Fibroblast of lung (primary cell): ENCODE data around the gene DIP2A. TPM values are rescaled to one million over a fixed set of nuclear protein-coding genes. Genes with fewer than 3 reads are reported as not detected.

Source experiments
- DNase-seq, 2 donors: peaks; one replicate each; pipeline versions ENCODE4 v3.0.0 to v3.0.0-alpha.2; 2010; ENCODE audit warnings: low read depth in 2 of 2
- H2AFZ ChIP-seq: 2 replicates; pipeline ENCODE4 v1.5.1; 2012; ENCODE audit warnings: low read length, control low read depth, inconsistent platforms
- H3K27ac ChIP-seq: 2 replicates; pipeline ENCODE4 v1.5.1; 2011; ENCODE audit warnings: low read length, control low read depth; ENCODE audit not compliant: insufficient read depth
- H3K27me3 ChIP-seq: 2 replicates; pipeline ENCODE4 v1.5.1; 2011; ENCODE audit warnings: mild to moderate bottlenecking, low read length; ENCODE audit not compliant: control insufficient read depth, insufficient read depth
- H3K36me3 ChIP-seq: 2 replicates; pipeline ENCODE4 v1.5.1; 2011; ENCODE audit warnings: low read length; ENCODE audit not compliant: control insufficient read depth, insufficient read depth
- H3K4me1 ChIP-seq: 2 replicates; pipeline ENCODE4 v1.5.1; 2011; ENCODE audit warnings: low read length; ENCODE audit not compliant: control insufficient read depth, insufficient read depth; ENCODE audit errors: extremely low read depth
- H3K4me2 ChIP-seq: 2 replicates; pipeline ENCODE4 v1.5.1; 2011; ENCODE audit warnings: low read length, control low read depth; ENCODE audit not compliant: insufficient read depth; ENCODE audit errors: extremely low read depth
- H3K4me3 ChIP-seq, 4 experiments: fragments of 200-600 bp in 1 of 4; sonication (generic) in 1 of 4; replicated peaks in 1 of 4; 2 replicates each; pipeline ENCODE4 v1.5.1; 2011 to 2016; ENCODE audit warnings: low read length in 4 of 4, low read depth in 3 of 4, mild to moderate bottlenecking in 3 of 4, control low read depth in 2 of 4, inconsistent platforms in 1 of 4, mixed read lengths in 1 of 4; ENCODE audit not compliant: insufficient read depth in 1 of 4; ENCODE audit errors: control extremely low read depth in 1 of 4
- H3K79me2 ChIP-seq: 2 replicates; pipeline ENCODE4 v1.5.1; 2012; ENCODE audit warnings: mild to moderate bottlenecking, low read length, inconsistent platforms; ENCODE audit not compliant: control insufficient read depth, insufficient read depth
- H3K9ac ChIP-seq: 2 replicates; pipeline ENCODE4 v1.5.1; 2011; ENCODE audit warnings: mild to moderate bottlenecking, low read length, control low read depth; ENCODE audit not compliant: insufficient read depth
- H3K9me3 ChIP-seq: 2 replicates; pipeline ENCODE4 v1.5.1; 2012; ENCODE audit warnings: low read depth, low read length; ENCODE audit not compliant: control insufficient read depth, insufficient read depth
- H4K20me1 ChIP-seq: 2 replicates; pipeline ENCODE4 v1.5.1; 2011; ENCODE audit warnings: low read length; ENCODE audit not compliant: control insufficient read depth, insufficient read depth; ENCODE audit errors: extremely low read depth
- EZH2 ChIP-seq: IDR thresholded peaks from 2 replicates; pipeline ENCODE4 v1.5.1; 2012; ENCODE audit warnings: low read length, control low read depth, mild to moderate bottlenecking; ENCODE audit errors: missing control alignments
- polyA plus RNA-seq, 2 donors: library from polyadenylated mRNA; depleted of rRNA in 1 of 2; stranded (reverse) in 1 of 2; unstranded in 1 of 2; fragments of >200 nt; gene quantifications; 2 replicates each; pipeline ENCODE4 v1.2.1, GENCODE V29; 2011 to 2012; ENCODE audit warnings: missing spikeins in 1 of 2
- total RNA-seq: library from RNA; depleted of rRNA; stranded (reverse); fragments of >200 nt; gene quantifications from 2 replicates; pipeline ENCODE4 v1.2.1, GENCODE V29; 2014
- TF ChIP-seq, protein P1 (sequence below), 2 donors: IDR thresholded peaks in 1 of 2; conservative IDR thresholded peaks in 1 of 2; 1 replicate in 1 of 2; 2 replicates in 1 of 2; pipeline ENCODE4 v1.5.1; 2011 to 2012; ENCODE audit warnings: low read length in 2 of 2, control low read depth in 1 of 2, inconsistent platforms in 1 of 2, low read depth in 1 of 2, mild to moderate bottlenecking in 1 of 2

The DIP2A gene
- total and polyA plus RNA-seq, 2 donors (not counting 1 experiment from before 2014, with no cell fraction given), result 16.3 to 21.1 TPM

DNA sequence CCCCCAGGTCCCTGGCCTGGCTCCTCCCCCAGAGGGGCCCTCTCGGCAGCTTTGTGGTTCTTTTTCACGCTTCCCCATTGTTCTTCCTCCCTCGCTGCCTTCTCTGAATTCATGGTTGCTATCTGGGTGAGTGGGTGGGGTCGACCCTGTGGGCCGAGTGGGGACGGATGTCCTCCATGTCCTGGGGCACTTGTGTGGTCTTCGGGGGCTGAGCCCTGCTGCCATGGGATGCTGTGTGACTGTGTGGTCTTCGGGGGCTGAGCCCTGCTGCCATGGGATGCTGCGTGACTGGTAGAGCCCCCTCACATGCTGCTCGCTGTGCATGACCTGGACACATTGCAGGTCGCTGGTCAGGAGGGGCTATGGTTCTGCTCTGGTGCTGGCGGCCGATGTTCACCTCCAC lies 21.6 kb upstream of the DIP2A start:
- TF ChIP-seq, protein P1, sequence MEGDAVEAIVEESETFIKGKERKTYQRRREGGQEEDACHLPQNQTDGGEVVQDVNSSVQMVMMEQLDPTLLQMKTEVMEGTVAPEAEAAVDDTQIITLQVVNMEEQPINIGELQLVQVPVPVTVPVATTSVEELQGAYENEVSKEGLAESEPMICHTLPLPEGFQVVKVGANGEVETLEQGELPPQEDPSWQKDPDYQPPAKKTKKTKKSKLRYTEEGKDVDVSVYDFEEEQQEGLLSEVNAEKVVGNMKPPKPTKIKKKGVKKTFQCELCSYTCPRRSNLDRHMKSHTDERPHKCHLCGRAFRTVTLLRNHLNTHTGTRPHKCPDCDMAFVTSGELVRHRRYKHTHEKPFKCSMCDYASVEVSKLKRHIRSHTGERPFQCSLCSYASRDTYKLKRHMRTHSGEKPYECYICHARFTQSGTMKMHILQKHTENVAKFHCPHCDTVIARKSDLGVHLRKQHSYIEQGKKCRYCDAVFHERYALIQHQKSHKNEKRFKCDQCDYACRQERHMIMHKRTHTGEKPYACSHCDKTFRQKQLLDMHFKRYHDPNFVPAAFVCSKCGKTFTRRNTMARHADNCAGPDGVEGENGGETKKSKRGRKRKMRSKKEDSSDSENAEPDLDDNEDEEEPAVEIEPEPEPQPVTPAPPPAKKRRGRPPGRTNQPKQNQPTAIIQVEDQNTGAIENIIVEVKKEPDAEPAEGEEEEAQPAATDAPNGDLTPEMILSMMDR (conservative IDR thresholded peaks at IDR 0.05 in 1 of 2, IDR thresholded peaks at IDR 0.05 in 1 of 2; ENCODE audit: low read depth in 1 of 2, low read length in 2 of 2), result no peak
- no peak for TF ChIP-seq EZH2
- H3K4me3 ChIP-seq, result no peak overlapping the region

DNA sequence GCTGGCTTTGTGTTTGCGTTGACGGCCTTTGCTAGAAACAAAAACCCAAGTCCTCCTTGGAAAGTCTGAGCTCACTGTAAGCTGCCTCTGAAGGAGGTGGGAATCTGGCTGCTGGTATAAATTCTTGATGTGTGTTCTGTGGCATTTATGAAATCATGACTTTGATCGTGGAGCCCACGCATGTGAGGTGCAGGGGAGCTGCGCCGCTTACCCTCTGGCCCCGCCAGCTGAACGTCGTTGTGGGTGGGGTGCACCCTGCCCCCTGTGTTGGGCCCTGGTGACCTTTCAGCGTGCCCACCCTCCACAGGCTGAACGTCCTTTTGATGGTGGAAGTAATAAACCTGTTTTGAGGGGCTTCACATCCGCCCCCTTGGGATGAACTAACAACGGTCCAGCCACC lies 21.2 kb upstream of the DIP2A start:
- Histone ChIP-seq H3K9me3 (no peaks in the 10 kb centered on the region), H4K20me1 (no peaks in the 10 kb centered on the region), H3K4me2 (no peak overlapping the region), H2AFZ (no peak overlapping the region), H3K4me3 (no peak overlapping the region), H3K36me3 (peaks cover 40% of the 10 kb centered on the region), H3K4me1 (no peaks in the 10 kb centered on the region), H3K9ac (no peak overlapping the region), H3K27ac (no peak overlapping the region), H3K27me3 (no peaks in the 10 kb centered on the region), H3K79me2 (no peaks in the 10 kb centered on the region)
- no peak for DNase-seq
- TF ChIP-seq, protein P1 (conservative IDR thresholded peaks at IDR 0.05 in 1 of 2, IDR thresholded peaks at IDR 0.05 in 1 of 2; ENCODE audit: low read depth in 1 of 2, low read length in 2 of 2), result no peak
- TF ChIP-seq EZH2, result no peak

More for the DNA sequence above, 21.6 kb upstream of the DIP2A start:
- Histone ChIP-seq H3K79me2 (no peaks in the 10 kb centered on the region), H3K27me3 (no peaks in the 10 kb centered on the region), H3K27ac (no peak overlapping the region), H3K4me1 (no peaks in the 10 kb centered on the region), H3K36me3 (peaks cover 37% of the 10 kb centered on the region), H4K20me1 (no peaks in the 10 kb centered on the region), H3K9me3 (no peaks in the 10 kb centered on the region), H3K4me2 (no peak overlapping the region), H3K9ac (no peak overlapping the region), H2AFZ (no peak overlapping the region)
- DNase-seq, result no peak

DNA sequence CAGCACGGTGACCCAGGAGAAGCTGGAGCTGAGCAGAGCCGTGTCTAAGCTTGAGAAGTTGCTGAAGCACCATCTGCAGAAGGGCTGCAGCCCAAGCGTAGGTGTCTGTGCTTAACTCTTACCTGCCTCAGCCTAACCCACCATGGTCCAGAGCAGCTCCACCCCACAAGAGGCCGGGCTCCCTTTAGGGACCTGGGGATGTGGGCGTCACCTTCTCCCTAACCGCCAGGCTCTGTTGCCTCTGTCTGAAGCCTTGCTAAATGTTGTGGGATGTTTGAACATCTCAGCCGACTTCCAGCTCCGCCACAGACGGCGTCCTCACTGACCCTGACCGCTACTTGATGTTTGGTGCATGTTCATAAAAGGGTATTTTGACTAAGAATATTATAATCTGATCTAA lies 20.4 kb upstream of the DIP2A start:
- no peaks in the 10 kb centered on the region for H3K27me3 ChIP-seq
- H3K4me1 ChIP-seq, result no peaks in the 10 kb centered on the region
- no peaks in the 10 kb centered on the region for H3K9me3 ChIP-seq
- H3K79me2 ChIP-seq, result no peaks in the 10 kb centered on the region
- no peak overlapping the region for H3K9ac ChIP-seq
- no peak for TF ChIP-seq EZH2
- TF ChIP-seq, protein P1 (conservative IDR thresholded peaks at IDR 0.05 in 1 of 2, IDR thresholded peaks at IDR 0.05 in 1 of 2; ENCODE audit: low read depth in 1 of 2, low read length in 2 of 2), result no peak
- H3K4me2 ChIP-seq, result no peak overlapping the region
- H2AFZ ChIP-seq, result no peak overlapping the region
- no peak overlapping the region for H3K27ac ChIP-seq
- H4K20me1 ChIP-seq, result no peaks in the 10 kb centered on the region
- peaks cover 42% of the 10 kb centered on the region for H3K36me3 ChIP-seq
- no peak for DNase-seq
- no peak overlapping the region for H3K4me3 ChIP-seq
